Activated naive CD4-positive, alpha-beta T cell treated with anti-CD3 and anti-CD28 coated beads, Interleukin-2, amount 50 U/mL, for 72 hours (primary cell): Measurements from ENCODE around the gene MRPL34. TPM values are rescaled to one million over a fixed set of nuclear protein-coding genes. Genes with fewer than 3 reads are reported as not detected.
A peak's percentile ranks its signal among the peaks of the same experiment; 100 is the strongest.

Source experiments
- ATAC-seq, 2 donors: fragments of 150-1000 bp; cut with Tn5 transposase; 2 replicates each; pipeline ENCODE4 v1.10.0; 2021; ENCODE audit warnings: mild to moderate bottlenecking in 2 of 2, moderate library complexity in 2 of 2
- DNase-seq, 2 donors: peaks; one replicate each; pipeline ENCODE4 v3.0.0; 2021 to 2022; ENCODE audit warnings: low spot score in 2 of 2
- H3K27ac Mint-ChIP-seq, 2 donors: one replicate each; pipeline ENCODE4 v1.8.0; 2022; ENCODE audit warnings: mild to moderate bottlenecking in 2 of 2, mixed read lengths in 2 of 2
- H3K36me3 Mint-ChIP-seq, 2 donors: one replicate each; pipeline ENCODE4 v1.8.0; 2022; ENCODE audit warnings: mixed read lengths in 2 of 2
- H3K9me3 Mint-ChIP-seq, 2 donors: one replicate each; pipeline ENCODE4 v1.8.0; 2022; ENCODE audit warnings: mixed read lengths in 2 of 2
- total RNA-seq, 2 donors: library from RNA; stranded (reverse); gene quantifications; one replicate each; pipeline ENCODE4 v1.2.3, GENCODE V29; 2022

Gene MRPL34
- total RNA-seq, 2 donors from 2014 or later = 70.2 to 100 TPM

DNA sequence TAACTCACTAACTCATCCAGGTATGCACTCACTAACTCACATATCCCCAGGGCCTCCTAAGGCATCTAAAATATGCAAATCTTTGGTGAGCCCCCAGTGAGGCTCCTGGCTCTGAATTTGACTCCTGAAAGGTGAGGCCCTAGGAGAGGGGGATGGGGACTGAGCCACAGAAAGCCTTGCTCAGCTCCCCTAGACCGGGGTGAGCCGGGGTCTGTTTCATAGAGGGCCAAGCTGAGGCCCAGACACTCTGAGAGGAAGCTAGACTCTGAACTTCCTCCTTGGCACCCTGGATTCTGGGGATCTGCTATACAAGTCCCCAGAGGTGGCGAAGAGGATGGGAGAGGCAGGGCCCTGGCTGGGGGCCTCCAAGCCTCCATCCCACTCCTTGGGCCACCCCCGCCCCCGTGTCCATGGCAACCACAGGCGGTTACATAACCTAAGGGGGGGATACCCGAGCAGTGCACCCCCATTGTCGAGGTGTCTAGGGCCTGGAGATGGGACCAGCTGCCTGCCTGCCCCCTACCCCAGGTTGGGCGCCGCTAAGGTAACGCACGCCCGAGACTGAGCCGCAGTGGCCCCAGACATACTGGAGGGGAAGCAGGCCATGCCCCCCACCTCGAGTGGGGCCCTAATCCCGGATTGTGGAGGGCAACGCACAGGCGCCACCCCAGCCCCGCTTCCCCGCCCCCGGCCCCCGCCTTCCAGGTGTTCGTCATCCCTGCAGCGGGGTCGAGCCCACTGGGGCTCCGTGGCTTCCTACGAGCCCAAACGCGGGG, 3.1 kb upstream of the MRPL34 start:
- ATAC-seq = no peak
- DNase-seq = no peak

GRCh38 chr19:17303167-17303939, 2.3 kb upstream of the MRPL34 start, which contains the start of gene ABHD8:
Gene ABHD8 (minus strand): TSS chr19:17303425. CDS start chr19:17301616, 1,809 bp downstream.
- DNase-seq (peak; percentile 96 to 98), ATAC-seq (peak; percentile 72 to 79)
- peaks cover 0 to 4% of the 10 kb centered on the region in 2 donors for H3K36me3 Mint-ChIP-seq
- no peaks in the 10 kb centered on the region for H3K9me3 Mint-ChIP-seq
- peak within 1 kb of the TSS; percentile 16 to 57 for H3K27ac Mint-ChIP-seq

More for the DNA sequence above, 3.1 kb upstream of the MRPL34 start:
- Mint-ChIP-seq H3K27ac (peak overlapping the region in 1 of 2 donors; percentile 16), H3K9me3 (no peaks in the 10 kb centered on the region), H3K36me3 (peaks cover 0 to 4% of the 10 kb centered on the region in 2 donors)

GRCh38 chr19:17303940-17304267, 1.8 kb upstream of the MRPL34 start:
- H3K27ac Mint-ChIP-seq = peak overlapping the region; percentile 16 to 57
- H3K36me3 Mint-ChIP-seq = peaks cover 0 to 4% of the 10 kb centered on the region in 2 donors
- ATAC-seq (no peak), DNase-seq (no peak)
- no peaks in the 10 kb centered on the region for H3K9me3 Mint-ChIP-seq

GRCh38 chr19:17304386-17305215, 1.1 kb upstream of the MRPL34 start:
- DNase-seq = no peak
- no peak for ATAC-seq
- H3K9me3 Mint-ChIP-seq = no peaks in the 10 kb centered on the region
- peaks cover 0 to 4% of the 10 kb centered on the region in 2 donors for H3K36me3 Mint-ChIP-seq
- peak overlapping the region in 1 of 2 donors; percentile 92 for H3K27ac Mint-ChIP-seq

- peaks cover 4 to 8% of the 10 kb centered on the region in 2 donors for H3K36me3 Mint-ChIP-seq
- H3K27ac Mint-ChIP-seq = peak overlapping the region in 1 of 2 donors; percentile 92
- DNase-seq = no peak
- no peak for ATAC-seq
- H3K9me3 Mint-ChIP-seq = no peaks in the 10 kb centered on the region
Observed at GRCh38 chr19:17305216-17305516, 506 bp upstream of the MRPL34 start.

DNA sequence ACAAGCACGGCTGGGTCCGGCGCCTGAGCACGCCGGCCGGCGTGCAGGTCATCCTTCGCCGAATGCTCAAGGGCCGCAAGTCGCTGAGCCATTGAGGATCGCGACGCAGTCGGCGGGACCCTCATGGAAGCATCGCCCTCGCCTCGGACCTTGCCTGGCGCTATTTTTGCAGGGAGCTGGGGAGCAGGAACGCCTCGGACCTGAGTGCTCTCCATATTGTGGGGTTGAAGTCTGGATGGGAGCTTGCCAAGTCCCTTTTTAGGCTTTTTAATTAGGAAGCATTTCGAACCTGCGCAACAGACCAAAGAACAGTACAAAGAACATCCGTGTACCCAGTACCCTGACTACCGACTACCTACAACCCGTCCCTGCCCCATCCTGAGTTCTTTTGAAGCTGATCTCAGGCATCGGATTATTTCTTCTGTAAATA, 628 bp downstream of the MRPL34 start:
- no peak for DNase-seq
- no peak for ATAC-seq
- peaks cover 6 to 12% of the 10 kb centered on the region in 2 donors for H3K36me3 Mint-ChIP-seq
- no peaks in the 10 kb centered on the region for H3K9me3 Mint-ChIP-seq
- peak overlapping the region; percentile 92 to 93 for H3K27ac Mint-ChIP-seq

GRCh38 chr19:17307876-17308377, 2.3 kb downstream of the MRPL34 start:
- no peak for DNase-seq
- Mint-ChIP-seq H3K36me3 (peaks cover 6 to 16% of the 10 kb centered on the region in 2 donors), H3K9me3 (no peaks in the 10 kb centered on the region), H3K27ac (peak overlapping the region; percentile 16 to 92)
- no peak for ATAC-seq

DNA sequence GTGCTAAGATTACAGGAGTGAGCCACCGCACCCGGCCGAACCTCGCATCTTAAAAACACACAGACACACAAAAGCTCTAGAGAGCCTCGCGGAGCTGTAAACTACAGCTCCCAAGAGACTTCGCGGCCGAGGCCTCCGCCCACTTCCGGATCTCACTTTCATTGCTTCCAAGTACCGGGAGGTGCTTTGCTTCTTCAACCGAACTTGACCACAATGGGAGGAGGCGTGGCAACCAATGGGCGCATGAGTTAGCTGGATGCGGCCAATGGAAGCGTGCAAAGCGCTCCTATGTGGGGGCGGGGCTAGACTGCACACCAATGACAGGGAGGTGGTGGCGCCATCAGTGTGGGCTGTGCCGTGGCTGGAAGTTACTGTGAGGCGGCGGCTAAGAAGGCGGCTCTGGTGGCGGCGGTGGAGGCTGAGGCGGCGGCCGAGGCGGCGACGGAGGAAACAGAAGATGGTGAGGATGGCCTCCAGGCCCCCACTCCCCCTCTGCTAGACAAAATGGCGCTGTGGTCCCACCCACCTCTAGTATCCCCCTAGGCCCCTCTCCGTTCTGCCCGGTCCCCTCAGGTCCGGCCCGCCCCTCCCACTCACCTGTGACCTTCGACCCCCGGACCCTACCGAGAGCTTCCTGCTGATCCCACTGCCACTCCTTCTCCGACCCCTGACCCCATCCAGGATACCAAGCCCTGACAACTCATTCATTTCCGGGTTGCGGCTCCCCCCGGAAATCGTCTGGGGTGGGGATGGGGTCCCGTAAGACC, 3.7 kb downstream of the MRPL34 start, which contains the start of gene DDA1:
DDA1 (plus strand) TSS at position 366 of the 767 bp plus-strand sequence; CDS start at position 458, 92 bp downstream.
- H3K36me3 Mint-ChIP-seq = peaks cover 6 to 16% of the 10 kb centered on the region in 2 donors
- ATAC-seq (peak; percentile 79 to 87), DNase-seq (peak; percentile 97 to 99)
- H3K9me3 Mint-ChIP-seq = no peaks in the 10 kb centered on the region
- H3K27ac Mint-ChIP-seq = peak within 1 kb of the TSS; percentile 89 to 93

- DNase-seq (no peak), ATAC-seq (no peak)
- H3K36me3 Mint-ChIP-seq = peaks cover 6 to 16% of the 10 kb centered on the region in 2 donors
- H3K27ac Mint-ChIP-seq = peak overlapping the region; percentile 89 to 93
- H3K9me3 Mint-ChIP-seq = no peaks in the 10 kb centered on the region
Observed at GRCh38 chr19:17309965-17310461, 4.3 kb downstream of the MRPL34 start.

DNA sequence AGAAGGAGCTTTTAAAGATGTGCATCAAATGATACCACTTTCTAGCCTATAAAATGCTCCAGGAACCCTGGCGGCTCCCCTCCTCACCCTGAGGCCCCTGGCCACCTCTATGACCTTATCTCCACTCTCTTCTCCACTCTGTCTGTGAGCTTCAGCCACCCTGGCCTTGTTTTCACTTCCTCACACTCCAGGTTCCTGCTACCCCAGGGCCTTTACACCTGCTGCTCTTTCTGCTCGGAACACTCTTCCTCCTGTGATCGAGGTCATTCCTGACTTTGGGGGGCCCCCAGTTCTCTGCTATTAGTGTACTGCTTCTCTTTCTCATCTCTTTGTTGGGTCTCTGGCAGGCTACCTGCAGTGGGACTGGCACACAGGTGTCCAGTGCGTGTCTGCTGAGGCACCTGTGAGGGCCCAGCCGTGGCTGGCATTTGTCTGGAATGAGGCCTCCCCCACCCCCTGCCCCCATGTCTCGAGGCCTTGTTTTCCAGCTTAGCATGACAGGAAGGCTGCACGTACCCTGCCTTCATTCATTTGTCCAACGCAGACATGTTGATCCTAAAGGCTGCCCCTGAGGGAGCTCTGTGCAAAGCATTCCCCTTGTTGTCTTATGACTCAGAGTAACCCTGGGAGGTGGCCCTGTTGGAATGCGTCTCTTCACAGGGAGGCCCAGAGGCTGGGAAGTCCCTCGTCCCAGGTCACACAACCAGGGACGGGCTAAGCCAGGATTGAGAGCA, 6.0 kb downstream of the MRPL34 start:
- peak overlapping the region; percentile 6 to 89 for H3K27ac Mint-ChIP-seq
- H3K9me3 Mint-ChIP-seq = no peaks in the 10 kb centered on the region
- DNase-seq (no peak), ATAC-seq (no peak)
- peaks cover 13 to 17% of the 10 kb centered on the region in 2 donors for H3K36me3 Mint-ChIP-seq

- H3K9me3 Mint-ChIP-seq = no peaks in the 10 kb centered on the region
- ATAC-seq (no peak), DNase-seq (no peak)
- H3K36me3 Mint-ChIP-seq = peaks cover 13 to 17% of the 10 kb centered on the region in 2 donors
- H3K27ac Mint-ChIP-seq = peak overlapping the region in 1 of 2 donors; percentile 89
Observed at GRCh38 chr19:17312189-17313113, 6.8 kb downstream of the MRPL34 start.

DNA sequence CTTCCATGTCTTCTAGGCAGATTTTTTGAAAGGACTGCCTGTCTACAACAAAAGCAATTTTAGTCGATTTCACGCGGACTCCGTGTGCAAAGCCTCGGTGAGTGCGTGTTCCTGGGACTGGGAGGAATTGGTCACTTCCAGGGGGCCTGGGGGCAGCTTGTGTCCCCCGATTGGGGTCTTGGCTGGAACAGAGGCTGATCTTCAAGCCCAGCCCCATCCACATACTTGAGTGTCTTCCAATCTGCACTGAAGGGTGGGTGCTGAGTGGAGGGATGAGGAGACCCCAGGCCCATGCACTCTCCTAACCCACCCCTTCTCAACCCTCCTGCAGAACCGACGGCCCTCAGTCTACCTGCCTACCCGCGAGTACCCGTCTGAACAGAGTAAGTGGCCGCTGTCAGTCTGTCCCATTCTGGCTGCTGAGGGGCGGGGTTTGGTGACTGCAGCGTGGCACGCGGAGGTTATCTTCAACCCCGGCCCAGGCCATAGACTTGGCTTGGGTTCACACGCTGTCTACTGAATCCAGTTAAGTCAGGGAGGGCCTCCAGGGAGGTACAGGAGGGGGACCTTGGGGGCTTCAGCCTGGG, 8.4 kb downstream of the MRPL34 start:
- ATAC-seq (no peak), DNase-seq (no peak)

GRCh38 chr19:17318966-17319365, 13.3 kb downstream of the MRPL34 start:
- DNase-seq (no peak), ATAC-seq (no peak)
- peaks cover 7 to 10% of the 10 kb centered on the region in 2 donors for H3K36me3 Mint-ChIP-seq
- no peaks in the 10 kb centered on the region for H3K9me3 Mint-ChIP-seq
- H3K27ac Mint-ChIP-seq = peak overlapping the region in 1 of 2 donors; percentile 44

More for the DNA sequence above, 8.4 kb downstream of the MRPL34 start:
- no peaks in the 10 kb centered on the region for H3K9me3 Mint-ChIP-seq
- H3K27ac Mint-ChIP-seq = no peak overlapping the region
- H3K36me3 Mint-ChIP-seq = peaks cover 13 to 17% of the 10 kb centered on the region in 2 donors
